Endothelial cell of hepatic sinusoid (primary cell): ENCODE data around the gene CFAP92.
"Not testable (repeated sequence)": the region's sequence is repeated elsewhere in the genome, so short reads cannot be mapped to it uniquely, and the experiment has no call there.

Source experiments
- in situ Hi-C: cut with HindIII; loops from 2 replicates; pipeline ENCODE4 v1.10.0; 2017; ENCODE audit warnings: low sequenced_read_pairs

CFAP92 gene

DNA sequence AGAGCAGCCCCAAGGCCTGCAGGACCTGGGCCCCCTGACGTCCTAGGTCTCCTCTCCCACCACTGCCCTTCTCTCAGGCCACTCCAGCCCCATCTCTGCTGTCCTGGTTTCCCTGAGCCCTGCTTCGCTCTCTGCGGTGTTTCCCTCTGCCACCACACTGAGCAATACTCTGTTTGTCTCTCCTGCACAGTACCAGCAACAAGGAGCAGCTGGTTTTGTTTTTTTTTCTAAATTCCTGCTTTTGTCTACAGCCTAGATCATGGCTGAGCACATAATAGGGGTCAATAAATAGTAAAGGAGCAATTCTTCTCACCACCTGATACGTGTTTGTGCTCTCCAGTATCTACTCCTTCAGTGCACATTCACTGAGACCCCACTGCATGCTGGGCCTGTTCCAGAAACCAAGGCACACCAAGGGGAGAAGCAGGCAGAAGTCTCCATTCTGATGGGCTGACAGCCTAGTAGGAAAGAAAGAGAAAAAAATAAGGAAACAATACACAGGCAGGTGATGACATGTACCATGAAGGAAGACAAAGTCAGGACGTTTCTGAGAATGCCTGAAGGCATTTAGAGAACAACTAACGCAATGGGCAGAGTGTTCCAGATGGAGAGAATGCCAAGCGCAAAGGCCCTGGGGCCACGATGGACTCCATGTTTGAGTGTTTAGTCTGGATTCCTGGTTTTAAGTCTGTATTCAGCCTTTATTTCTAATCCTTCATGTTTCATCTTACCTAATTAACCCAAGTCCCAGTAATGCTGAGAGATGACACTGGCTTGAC, 120.4 kb downstream of the CFAP92 start:
- in situ Hi-C loops = no loop called here

DNA sequence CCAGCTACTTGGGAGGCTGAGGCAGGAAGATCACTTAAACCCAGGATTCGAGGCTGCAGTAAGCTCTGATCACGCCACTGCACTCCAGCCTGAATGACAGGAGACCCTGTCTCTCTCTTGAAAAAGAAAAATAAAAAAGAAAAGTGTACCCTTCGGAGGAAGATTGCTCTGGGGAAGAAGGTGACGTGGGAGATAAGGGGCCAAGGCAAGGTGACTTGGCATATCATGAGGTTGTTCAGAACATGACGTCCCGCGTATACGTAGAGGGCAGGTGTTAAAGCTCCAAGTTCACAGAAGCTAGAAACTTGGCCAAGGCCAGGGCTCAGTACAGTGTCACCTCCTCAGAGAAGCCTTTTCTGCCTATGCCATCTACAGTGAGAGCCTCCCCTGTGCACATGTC, 121.1 kb downstream of the CFAP92 start:
- in situ Hi-C loops = no loop called here

DNA sequence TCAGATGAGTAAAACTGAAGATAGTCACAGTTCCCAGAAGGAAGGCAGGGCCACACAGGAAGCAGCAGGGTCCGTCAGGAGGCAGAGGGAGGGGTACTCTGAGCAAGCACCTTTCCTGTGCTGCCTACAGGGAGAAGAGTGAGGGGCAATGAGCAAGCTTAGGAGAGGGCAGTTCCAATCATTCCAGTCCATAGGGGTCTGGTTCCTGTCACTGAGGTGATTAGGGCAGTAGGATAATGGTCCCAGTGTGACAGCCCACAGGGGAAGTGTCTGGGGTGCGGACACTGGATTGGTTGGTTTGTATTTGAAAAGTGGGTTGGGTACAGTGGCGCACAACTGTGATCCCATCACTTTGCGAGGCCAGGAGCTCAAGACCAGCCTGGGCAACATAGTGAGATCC, 121.6 kb downstream of the CFAP92 start:
- in situ Hi-C loops = no loop called here

DNA sequence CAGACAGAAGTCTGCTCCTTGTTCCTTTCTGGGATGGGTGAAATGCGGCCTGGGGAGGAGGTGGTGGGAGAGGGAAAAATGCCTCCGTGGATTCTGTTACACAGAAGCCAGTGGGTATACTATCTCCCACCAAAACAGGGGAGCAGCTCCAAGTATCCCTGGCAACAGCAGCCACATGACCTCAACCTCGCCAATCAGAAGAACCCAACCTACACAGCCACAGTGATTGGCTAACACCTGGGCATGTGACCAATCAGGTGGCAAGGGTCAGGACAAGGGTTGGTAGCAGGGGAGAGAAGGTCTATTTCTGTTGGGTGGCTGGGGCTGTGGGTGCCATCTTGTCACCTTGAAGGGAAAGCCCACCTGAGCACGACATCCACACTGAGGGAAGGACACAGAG, 123.5 kb downstream of the CFAP92 start:
- in situ Hi-C loops = no loop called here

DNA sequence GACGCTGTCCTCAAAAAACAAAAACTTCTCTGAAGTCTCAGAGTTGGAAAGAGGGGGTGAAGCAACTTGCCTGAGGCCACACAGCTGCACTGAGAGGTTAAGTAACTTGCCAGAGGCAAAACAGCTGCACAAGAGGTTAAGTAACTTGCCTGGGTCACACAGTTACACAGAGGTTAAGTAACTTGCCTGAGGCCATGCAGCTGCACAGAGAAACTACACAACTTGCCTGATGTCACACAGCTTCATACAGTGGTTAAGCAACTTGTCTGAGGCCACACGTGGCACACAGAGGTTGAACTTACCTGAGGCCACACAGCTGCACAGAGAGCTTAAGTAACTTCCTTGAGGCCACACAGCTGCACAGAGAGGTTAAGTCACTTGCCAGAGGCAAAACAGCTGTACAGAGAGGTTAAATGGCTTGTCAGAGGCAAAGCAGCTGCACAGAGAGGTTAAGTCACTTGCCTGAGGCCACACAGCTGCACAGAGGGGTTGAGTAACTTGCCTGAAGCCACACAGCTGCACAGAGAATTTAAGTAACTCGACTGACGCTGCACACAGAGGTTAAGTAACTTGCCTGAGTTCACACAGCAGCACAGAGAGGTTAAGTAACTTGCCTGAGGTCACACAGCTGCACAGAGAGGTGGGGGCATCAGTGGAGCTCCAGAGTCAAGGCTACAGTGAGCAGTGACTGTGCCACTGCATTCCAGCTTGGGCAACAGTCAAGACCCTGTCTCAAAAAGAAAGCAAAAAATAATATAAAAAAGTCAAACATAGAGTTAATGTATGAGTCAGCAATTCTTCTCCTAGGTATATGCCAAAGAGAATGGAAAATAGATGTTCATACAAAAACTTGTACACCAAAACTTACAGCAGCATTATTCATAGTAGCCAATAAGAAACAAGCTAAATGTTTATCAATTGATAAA, 126.4 kb downstream of the CFAP92 start:
- in situ Hi-C loops = no loop called here

DNA sequence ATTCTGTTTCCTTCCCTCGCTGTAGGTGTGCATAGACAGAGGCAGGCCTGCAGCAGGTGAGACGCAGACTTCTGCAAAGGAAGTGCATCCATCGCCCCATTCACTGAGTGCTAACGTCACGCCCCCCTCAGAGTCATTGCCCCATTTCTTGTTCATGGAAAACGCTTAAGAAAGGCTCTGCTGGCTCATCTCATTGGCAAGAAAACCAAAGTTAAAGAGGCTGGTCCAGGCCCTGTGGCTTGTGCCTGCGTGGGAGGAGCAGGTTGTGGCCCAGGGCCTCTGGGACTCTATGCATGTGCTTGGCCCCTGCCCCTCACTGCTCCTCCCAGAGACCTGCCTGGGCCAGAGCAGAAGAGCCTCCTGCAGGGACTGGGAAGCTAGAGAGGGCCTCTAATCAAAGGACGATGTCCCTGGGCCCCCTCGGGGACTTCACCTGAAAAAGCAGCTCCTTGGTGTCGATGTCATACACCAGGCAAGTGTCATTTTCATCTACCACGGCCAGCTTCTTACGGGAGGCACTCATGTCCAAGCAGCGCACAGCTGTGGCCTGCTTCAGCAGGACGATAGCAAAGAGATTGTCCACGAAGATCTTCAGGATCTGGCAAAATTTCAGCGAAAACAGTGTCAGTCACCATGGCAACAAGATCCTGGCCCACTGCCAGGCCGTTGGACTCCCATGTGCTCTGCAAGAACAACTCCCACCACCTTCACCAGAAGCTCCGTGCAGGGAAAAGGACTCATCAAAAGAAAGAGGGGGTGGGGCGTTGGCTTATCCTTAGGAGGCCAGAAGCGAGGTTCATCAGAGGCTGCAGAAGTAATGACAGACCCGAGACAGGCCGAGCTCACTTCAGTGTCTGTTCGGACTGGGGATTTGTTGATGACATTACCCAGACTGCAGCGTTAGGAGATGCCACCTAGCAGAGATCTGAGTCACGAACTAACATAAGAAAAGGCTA, 128.7 kb downstream of the CFAP92 start:
- in situ Hi-C loops = not testable (repeated sequence)

DNA sequence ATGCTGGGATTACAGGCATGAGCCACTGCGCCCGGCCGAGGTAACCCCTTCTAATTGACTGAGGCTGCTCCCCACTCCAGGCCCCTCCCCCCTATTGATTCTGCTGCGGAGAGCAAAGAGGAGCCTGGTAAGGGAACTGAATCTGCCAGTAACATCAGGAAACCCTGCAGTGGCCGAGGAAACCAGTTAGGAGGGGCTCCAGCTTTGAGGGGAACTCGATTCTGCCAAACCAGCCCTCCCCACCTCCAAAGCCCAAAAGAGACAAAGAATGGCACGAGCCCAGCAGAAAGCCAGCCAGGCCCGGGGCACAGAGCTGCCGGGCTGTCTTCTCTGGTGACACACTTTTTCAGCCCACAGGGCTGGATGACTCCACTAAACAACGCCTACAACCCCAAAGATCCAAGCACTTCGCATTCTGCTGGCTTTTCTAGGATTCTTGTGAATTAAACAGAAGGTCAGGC, 129.5 kb downstream of the CFAP92 start:
- in situ Hi-C loops = no loop called here

DNA sequence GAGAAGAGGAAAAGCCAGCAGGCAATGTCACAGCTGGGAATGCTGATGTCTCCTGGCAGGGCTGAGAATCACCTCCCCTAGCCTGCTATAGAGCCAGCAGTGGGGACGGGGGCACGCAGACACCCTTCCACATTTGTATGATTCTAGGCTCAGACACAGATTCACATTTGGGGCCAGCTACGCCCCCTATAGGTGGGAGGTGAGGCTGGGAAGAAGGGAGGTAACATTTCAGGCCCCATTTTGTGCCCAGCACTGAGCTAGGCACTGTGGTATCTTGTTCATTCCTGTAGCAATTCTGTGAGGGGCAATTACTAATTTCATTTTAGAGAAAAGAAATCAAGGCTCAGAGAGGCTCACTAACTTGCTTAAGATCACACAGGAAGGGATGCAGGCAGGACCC, 130.3 kb downstream of the CFAP92 start:
- in situ Hi-C loops = no loop called here

DNA sequence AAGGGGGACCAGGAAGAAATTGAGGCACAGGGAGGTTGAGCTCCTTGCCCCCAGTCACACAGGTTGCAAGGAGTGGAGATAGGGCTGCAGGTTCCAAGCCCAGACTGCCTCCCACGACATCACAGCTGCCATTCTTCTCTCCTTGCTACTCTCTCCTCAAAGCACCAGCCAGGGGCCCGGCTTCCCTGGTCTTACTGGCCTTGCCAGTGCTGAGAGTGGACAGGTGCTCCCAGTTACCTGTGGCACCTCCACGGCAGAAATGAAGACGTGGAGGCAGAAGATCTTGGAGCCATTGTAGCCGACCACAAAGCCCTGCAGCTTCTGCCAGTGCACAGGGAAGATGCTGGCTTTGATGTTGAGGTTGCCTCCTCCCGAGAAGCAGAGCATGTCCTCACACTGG, 132.4 kb downstream of the CFAP92 start:
- in situ Hi-C loops = no loop called here
